NB4 (cell line): Measurements from ENCODE around the gene FAM184B.

Source experiments
- MYC ChIP-seq: IDR thresholded peaks from 2 replicates; pipeline ENCODE4 v1.6.1; 2011; ENCODE audit warnings: low read depth, low read length
- POLR2A ChIP-seq: IDR thresholded peaks from 2 replicates; pipeline ENCODE4 v1.6.1; 2011; ENCODE audit warnings: mild to moderate bottlenecking; ENCODE audit not compliant: insufficient read length; ENCODE audit errors: extremely low read depth
- TF ChIP-seq, protein P1 (sequence below): IDR thresholded peaks from one replicate; pipeline ENCODE4 v1.5.1; 2012; ENCODE audit warnings: low read depth, low read length
- TF ChIP-seq, protein P2 (sequence below): IDR thresholded peaks from 2 replicates; pipeline ENCODE4 v1.6.1; 2011; ENCODE audit warnings: low read depth, low read length

DNA sequence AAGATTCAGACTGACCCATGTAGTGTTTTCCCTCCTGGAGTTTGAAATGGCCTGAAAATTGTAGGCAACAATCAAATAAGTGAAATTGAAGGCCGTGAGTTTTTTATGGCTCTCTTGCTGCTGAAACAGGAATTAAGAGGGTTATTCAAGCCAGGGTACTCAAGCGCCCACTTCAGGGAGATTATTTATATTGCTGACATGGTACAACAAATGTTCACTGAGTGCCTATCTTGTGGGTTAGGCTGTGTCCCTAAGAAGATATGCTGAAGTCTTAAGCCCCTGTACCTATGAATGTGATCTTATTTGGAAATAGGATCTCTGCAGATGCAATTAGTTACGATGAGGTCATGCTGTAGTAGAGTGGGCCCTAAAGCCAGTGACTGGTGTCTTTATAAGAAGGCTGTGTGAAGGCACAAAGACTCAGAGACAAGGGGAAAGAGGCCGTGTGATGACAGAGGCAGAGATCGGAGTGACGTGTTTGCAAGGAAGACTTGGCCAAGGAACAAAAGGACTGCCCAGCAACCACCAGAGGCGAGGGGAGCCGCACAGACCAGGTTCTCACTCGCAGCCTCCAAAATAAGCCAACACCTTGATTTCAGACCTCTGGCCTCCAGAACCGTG lies 94.1 kb downstream of the FAM184B start:
- TF ChIP-seq, protein P1, sequence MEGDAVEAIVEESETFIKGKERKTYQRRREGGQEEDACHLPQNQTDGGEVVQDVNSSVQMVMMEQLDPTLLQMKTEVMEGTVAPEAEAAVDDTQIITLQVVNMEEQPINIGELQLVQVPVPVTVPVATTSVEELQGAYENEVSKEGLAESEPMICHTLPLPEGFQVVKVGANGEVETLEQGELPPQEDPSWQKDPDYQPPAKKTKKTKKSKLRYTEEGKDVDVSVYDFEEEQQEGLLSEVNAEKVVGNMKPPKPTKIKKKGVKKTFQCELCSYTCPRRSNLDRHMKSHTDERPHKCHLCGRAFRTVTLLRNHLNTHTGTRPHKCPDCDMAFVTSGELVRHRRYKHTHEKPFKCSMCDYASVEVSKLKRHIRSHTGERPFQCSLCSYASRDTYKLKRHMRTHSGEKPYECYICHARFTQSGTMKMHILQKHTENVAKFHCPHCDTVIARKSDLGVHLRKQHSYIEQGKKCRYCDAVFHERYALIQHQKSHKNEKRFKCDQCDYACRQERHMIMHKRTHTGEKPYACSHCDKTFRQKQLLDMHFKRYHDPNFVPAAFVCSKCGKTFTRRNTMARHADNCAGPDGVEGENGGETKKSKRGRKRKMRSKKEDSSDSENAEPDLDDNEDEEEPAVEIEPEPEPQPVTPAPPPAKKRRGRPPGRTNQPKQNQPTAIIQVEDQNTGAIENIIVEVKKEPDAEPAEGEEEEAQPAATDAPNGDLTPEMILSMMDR = no peak
- TF ChIP-seq POLR2A = no peak
- TF ChIP-seq MYC = no peak
- TF ChIP-seq, protein P2, sequence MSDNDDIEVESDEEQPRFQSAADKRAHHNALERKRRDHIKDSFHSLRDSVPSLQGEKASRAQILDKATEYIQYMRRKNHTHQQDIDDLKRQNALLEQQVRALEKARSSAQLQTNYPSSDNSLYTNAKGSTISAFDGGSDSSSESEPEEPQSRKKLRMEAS = no peak
